AG09309 (cell line): ENCODE data around the gene TGDS.
"Not testable (repeated sequence)": the region's sequence is repeated elsewhere in the genome, so short reads cannot be mapped to it uniquely, and the experiment has no call there.

ENCODE experiments used
- DNase-seq: peaks from one replicate; pipeline ENCODE4 v3.0.0-alpha.2; 2010; ENCODE audit warnings: low read depth
- H3K4me3 ChIP-seq: 2 replicates; pipeline ENCODE4 v1.5.1; 2011; ENCODE audit warnings: mild to moderate bottlenecking, low read depth, low read length, moderate library complexity; ENCODE audit not compliant: control insufficient read depth
- TF ChIP-seq, protein P1 (sequence below): IDR thresholded peaks from 2 replicates; pipeline ENCODE4 v1.5.1; 2011; ENCODE audit warnings: mild to moderate bottlenecking, low read depth, low read length, inconsistent platforms; ENCODE audit not compliant: insufficient read depth, control insufficient read depth; ENCODE audit errors: missing control alignments

TGDS gene, protein sequence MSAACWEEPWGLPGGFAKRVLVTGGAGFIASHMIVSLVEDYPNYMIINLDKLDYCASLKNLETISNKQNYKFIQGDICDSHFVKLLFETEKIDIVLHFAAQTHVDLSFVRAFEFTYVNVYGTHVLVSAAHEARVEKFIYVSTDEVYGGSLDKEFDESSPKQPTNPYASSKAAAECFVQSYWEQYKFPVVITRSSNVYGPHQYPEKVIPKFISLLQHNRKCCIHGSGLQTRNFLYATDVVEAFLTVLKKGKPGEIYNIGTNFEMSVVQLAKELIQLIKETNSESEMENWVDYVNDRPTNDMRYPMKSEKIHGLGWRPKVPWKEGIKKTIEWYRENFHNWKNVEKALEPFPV

DNA sequence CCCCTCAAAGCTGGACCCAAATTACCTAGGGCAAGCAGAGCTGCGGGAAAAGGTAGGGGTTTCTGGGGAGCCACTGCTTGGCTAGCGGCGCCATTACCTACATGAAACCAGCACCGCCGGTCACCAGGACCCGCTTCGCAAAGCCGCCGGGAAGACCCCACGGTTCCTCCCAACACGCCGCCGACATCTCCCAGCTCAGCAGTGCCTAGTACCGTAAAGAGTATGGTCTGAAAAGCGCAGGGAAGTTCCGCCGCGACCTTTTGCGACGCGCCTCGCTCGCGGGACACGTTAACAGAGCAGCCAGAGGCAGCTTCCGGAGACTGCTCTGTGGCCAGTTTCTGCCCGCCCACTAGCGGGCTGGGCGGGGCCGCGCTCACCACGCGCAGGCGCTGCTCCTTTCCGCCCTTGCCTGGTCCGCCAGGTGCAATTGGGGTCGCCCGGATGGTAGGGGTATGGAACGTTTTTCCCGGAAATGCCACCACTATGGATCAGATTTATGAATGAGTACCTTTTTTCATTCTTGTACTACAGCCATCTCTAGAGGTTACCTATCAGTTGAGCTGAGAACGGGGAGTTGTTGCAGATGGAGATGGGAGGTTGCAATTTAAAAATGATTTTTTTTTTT lies at the start of gene TGDS:
TSS of gene TGDS (minus strand) at position 203 of the 625 bp plus-strand sequence. CDS start at position 187, 16 bp downstream.
- DNase-seq: peak; percentile 67
- H3K4me3 ChIP-seq: peak within 1 kb of the TSS; percentile 93
- TF ChIP-seq, protein P1, sequence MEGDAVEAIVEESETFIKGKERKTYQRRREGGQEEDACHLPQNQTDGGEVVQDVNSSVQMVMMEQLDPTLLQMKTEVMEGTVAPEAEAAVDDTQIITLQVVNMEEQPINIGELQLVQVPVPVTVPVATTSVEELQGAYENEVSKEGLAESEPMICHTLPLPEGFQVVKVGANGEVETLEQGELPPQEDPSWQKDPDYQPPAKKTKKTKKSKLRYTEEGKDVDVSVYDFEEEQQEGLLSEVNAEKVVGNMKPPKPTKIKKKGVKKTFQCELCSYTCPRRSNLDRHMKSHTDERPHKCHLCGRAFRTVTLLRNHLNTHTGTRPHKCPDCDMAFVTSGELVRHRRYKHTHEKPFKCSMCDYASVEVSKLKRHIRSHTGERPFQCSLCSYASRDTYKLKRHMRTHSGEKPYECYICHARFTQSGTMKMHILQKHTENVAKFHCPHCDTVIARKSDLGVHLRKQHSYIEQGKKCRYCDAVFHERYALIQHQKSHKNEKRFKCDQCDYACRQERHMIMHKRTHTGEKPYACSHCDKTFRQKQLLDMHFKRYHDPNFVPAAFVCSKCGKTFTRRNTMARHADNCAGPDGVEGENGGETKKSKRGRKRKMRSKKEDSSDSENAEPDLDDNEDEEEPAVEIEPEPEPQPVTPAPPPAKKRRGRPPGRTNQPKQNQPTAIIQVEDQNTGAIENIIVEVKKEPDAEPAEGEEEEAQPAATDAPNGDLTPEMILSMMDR: no peak

GRCh38 chr13:94641409-94641941 lies 45.5 kb upstream of the TGDS start:
- TF ChIP-seq, protein P1: no peak
- no peak overlapping the region for H3K4me3 ChIP-seq
- peak; percentile 43 for DNase-seq

DNA sequence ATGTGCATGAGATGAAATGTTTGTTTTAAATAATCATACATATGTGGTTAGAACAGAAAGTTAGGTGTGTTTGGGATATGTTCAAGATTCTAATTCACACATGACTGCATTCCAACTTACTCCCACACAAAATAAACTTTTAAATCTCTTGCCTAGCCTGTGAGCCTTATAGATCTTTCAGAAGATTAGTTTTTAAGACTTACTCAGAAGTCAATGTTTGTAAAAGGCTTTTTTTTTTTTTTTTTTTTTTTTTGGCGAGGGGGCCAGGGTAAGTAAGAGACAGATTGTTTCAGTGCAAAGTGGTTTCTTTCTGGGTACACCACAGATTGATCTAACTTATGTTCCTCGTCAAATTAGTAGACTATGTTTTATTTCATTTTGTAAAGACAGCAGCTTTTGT lies 44.8 kb upstream of the TGDS start:
- H3K4me3 ChIP-seq: no peak overlapping the region
- TF ChIP-seq, protein P1: no peak
- no peak for DNase-seq

DNA sequence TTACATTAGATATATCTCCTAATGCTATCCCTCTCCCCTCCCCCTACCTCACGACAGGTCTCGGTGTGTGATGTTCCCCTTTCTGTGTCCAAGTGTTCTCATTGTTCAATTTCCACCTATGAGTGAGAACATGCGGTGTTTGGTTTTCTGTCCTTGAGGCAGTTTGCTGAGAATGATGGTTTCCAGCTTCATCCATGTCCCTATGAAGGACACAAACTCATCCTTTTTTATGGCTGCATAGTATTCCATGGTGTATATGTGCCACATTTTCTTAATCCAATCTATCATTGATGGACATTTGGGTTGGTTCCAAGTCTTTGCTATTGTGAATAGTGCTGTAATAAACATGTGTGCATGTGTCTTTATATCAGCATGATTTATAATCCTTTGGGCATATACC lies 41.7 kb upstream of the TGDS start:
- DNase-seq, H3K4me3 ChIP-seq: not testable (repeated sequence)

- no peak for DNase-seq
- TF ChIP-seq, protein P1: no peak
- no peak overlapping the region for H3K4me3 ChIP-seq
These were observed 41.1 kb upstream of the TGDS start for GRCh38 chr13:94636942-94637578.

GRCh38 chr13:94636096-94636495 lies 40.1 kb upstream of the TGDS start:
- DNase-seq, H3K4me3 ChIP-seq: not testable (repeated sequence)

GRCh38 chr13:94632226-94632980 lies 36.5 kb upstream of the TGDS start:
- no peak overlapping the region for H3K4me3 ChIP-seq
- TF ChIP-seq, protein P1: no peak
- DNase-seq: no peak
